Suprapubic skin (tissue), 4 donors: ENCODE results near the gene ZBED6. TPM values are rescaled to one million over a fixed set of nuclear protein-coding genes. Genes with fewer than 3 reads are reported as not detected.
"Not testable (repeated sequence)": the region's sequence is repeated elsewhere in the genome, so short reads cannot be mapped to it uniquely, and the experiment has no call there.

Experiments used
- DNase-seq, 2 donors: peaks; one replicate each; pipeline ENCODE4 v3.0.0-alpha.2; 2019; ENCODE audit warnings: low spot score in 2 of 2
- H3K27ac ChIP-seq: fragments of 200-600 bp; sonication (generic); one replicate; pipeline ENCODE4 v1.5.1; 2019
- H3K27me3 ChIP-seq: fragments of 200-600 bp; sonication (generic); one replicate; pipeline ENCODE4 v1.5.1; 2019
- H3K36me3 ChIP-seq: fragments of 200-600 bp; sonication (generic); one replicate; pipeline ENCODE4 v1.5.1; 2019
- H3K4me1 ChIP-seq: fragments of 200-600 bp; sonication (generic); one replicate; pipeline ENCODE4 v1.5.1; 2019
- H3K4me3 ChIP-seq: fragments of 200-600 bp; sonication (generic); one replicate; pipeline ENCODE4 v1.5.1; 2019; ENCODE audit warnings: mild to moderate bottlenecking
- H3K9me3 ChIP-seq: fragments of 200-600 bp; sonication (generic); one replicate; pipeline ENCODE4 v1.5.1; 2019
- CTCF ChIP-seq, 2 donors: fragments of 200-600 bp in 1 of 2; fragments of 450-650 bp in 1 of 2; sonication (generic) in 1 of 2; IDR thresholded peaks; one replicate each; pipeline ENCODE4 v1.5.1; 2016 to 2019; ENCODE audit warnings: antibody characterized with exemption in 2 of 2, mild to moderate bottlenecking in 1 of 2, moderate library complexity in 1 of 2
- EP300 ChIP-seq: sonication (generic); formaldehyde crosslinking; IDR thresholded peaks from one replicate; pipeline ENCODE4 v1.6.1; 2017; ENCODE audit warnings: antibody characterized with exemption
- POLR2A ChIP-seq, 2 donors: fragments of 450-650 bp; IDR thresholded peaks; one replicate each; pipeline ENCODE4 v1.6.1; 2017; ENCODE audit warnings: antibody characterized with exemption in 2 of 2, mild to moderate bottlenecking in 2 of 2, moderate library complexity in 2 of 2
- POLR2AphosphoS5 ChIP-seq, 3 donors: sonication (generic); formaldehyde crosslinking; IDR thresholded peaks; one replicate each; pipeline ENCODE4 v1.6.1; 2017; ENCODE audit warnings: antibody characterized with exemption in 3 of 3
- WGBS: methylation state at CpG from one replicate; pipeline ENCODE4 v1.1.5; 2018; 5-methylcytosine and 5-hydroxymethylcytosine counted together
- total RNA-seq, 4 donors: library from RNA; depleted of rRNA; stranded (reverse); fragments of >200 nt; gene quantifications; one replicate each; pipeline ENCODE4 v1.1.0, GENCODE V29; 2016

Gene ZBED6
- total RNA-seq, 4 donors from 2014 or later: 19.2 to 76.7 (median 30.3) TPM

- peaks cover 82% of the 10 kb centered on the region for H3K36me3 ChIP-seq
- H3K4me3 ChIP-seq: no peak overlapping the region
- no peaks in the 10 kb centered on the region for H3K4me1 ChIP-seq
- no peak overlapping the region for H3K27ac ChIP-seq
- 88% methylated on average over 2 of the region's 2 CpGs for WGBS
- DNase-seq: no peak
- H3K27me3 ChIP-seq: no peaks in the 10 kb centered on the region
- no peak for TF ChIP-seq POLR2AphosphoS5 (IDR thresholded peaks at IDR 0.05)
- no peak for TF ChIP-seq POLR2A (IDR thresholded peaks at IDR 0.05)
- no peak for TF ChIP-seq CTCF (IDR thresholded peaks at IDR 0.05)
- TF ChIP-seq EP300: no peak
- H3K9me3 ChIP-seq: no peaks in the 10 kb centered on the region
Measured at GRCh38 chr1:203826175-203826574, 30.8 kb downstream of the ZBED6 start.

- Histone ChIP-seq H3K4me3 (no peak overlapping the region), H3K27me3 (no peaks in the 10 kb centered on the region), H3K9me3 (no peaks in the 10 kb centered on the region), H3K4me1 (no peaks in the 10 kb centered on the region), H3K36me3 (peaks cover 83% of the 10 kb centered on the region), H3K27ac (no peak overlapping the region)
- TF ChIP-seq POLR2A (IDR thresholded peaks at IDR 0.05): no peak
- TF ChIP-seq EP300: no peak
- TF ChIP-seq POLR2AphosphoS5 (IDR thresholded peaks at IDR 0.05): no peak
- no peak for TF ChIP-seq CTCF (IDR thresholded peaks at IDR 0.05)
- DNase-seq: no peak
- 90% methylated on average over 5 of the region's 5 CpGs for WGBS
Measured at GRCh38 chr1:203828002-203828401, 32.6 kb downstream of the ZBED6 start.

- peaks cover 83% of the 10 kb centered on the region for H3K36me3 ChIP-seq
- no peak overlapping the region for H3K4me3 ChIP-seq
- 52% methylated on average over 1 of the region's 1 CpG for WGBS
- H3K4me1 ChIP-seq: no peaks in the 10 kb centered on the region
- TF ChIP-seq POLR2AphosphoS5 (IDR thresholded peaks at IDR 0.05): no peak
- TF ChIP-seq POLR2A (IDR thresholded peaks at IDR 0.05): no peak
- no peak for TF ChIP-seq CTCF (IDR thresholded peaks at IDR 0.05)
- TF ChIP-seq EP300: no peak
- H3K9me3 ChIP-seq: no peaks in the 10 kb centered on the region
- no peak overlapping the region for H3K27ac ChIP-seq
- no peak for DNase-seq
- no peaks in the 10 kb centered on the region for H3K27me3 ChIP-seq
Measured at GRCh38 chr1:203828503-203828902, 33.1 kb downstream of the ZBED6 start.

- not testable (repeated sequence) for DNase-seq, H3K27me3 ChIP-seq, H3K4me3 ChIP-seq, H3K9me3 ChIP-seq, H3K27ac ChIP-seq, H3K4me1 ChIP-seq
- peaks cover 87% of the 10 kb centered on the region for H3K36me3 ChIP-seq
- 77% methylated on average over 5 of the region's 5 CpGs for WGBS
Measured at GRCh38 chr1:203829247-203829646, 33.8 kb downstream of the ZBED6 start.

GRCh38 chr1:203835476-203835875 lies 40.1 kb downstream of the ZBED6 start:
- no peak for DNase-seq
- H3K4me1 ChIP-seq: no peaks in the 10 kb centered on the region
- 98% methylated on average over 3 of the region's 3 CpGs for WGBS
- no peaks in the 10 kb centered on the region for H3K27me3 ChIP-seq
- no peak overlapping the region for H3K27ac ChIP-seq
- TF ChIP-seq EP300 (no peak), POLR2A (IDR thresholded peaks at IDR 0.05) (no peak), CTCF (IDR thresholded peaks at IDR 0.05) (no peak), POLR2AphosphoS5 (IDR thresholded peaks at IDR 0.05) (no peak)
- peaks cover 99% of the 10 kb centered on the region for H3K36me3 ChIP-seq
- H3K4me3 ChIP-seq: no peak overlapping the region
- H3K9me3 ChIP-seq: no peaks in the 10 kb centered on the region

GRCh38 chr1:203839081-203839480 lies 43.7 kb downstream of the ZBED6 start:
- TF ChIP-seq POLR2A (IDR thresholded peaks at IDR 0.05): no peak
- no peak for TF ChIP-seq CTCF (IDR thresholded peaks at IDR 0.05)
- DNase-seq: no peak
- WGBS: 44% methylated on average over 5 of the region's 5 CpGs
- Histone ChIP-seq H3K27me3 (no peaks in the 10 kb centered on the region), H3K27ac (no peak overlapping the region), H3K36me3 (peaks cover 91% of the 10 kb centered on the region), H3K9me3 (no peaks in the 10 kb centered on the region), H3K4me1 (no peaks in the 10 kb centered on the region), H3K4me3 (no peak overlapping the region)
